BJ (cell line): ENCODE data around the gene SF3B3. TPM values are rescaled to one million over a fixed set of nuclear protein-coding genes. Genes with fewer than 3 reads are reported as not detected.

Experiments
- CTCF ChIA-PET: fragments of 350-600 bp; formaldehyde crosslinking; extraction: SDS; loops from one replicate; lab custom pipeline; 2021; ENCODE audit warnings: antibody characterized with exemption, inconsistent platforms; lab: Yijun Ruan, JAX
- POLR2A ChIA-PET: fragments of 300-600 bp; sonication (Branson Sonifier 250); formaldehyde crosslinking; extraction: SDS; loops from one replicate; lab custom pipeline; 2021; ENCODE audit warnings: antibody characterized with exemption; lab: Charles Lee
- DNase-seq: peaks from one replicate; pipeline ENCODE4 v3.0.0-alpha.2; 2011; ENCODE audit warnings: low read depth
- H3K27me3 ChIP-seq: 2 replicates; pipeline ENCODE4 v1.6.0; 2011; ENCODE audit warnings: low read length; ENCODE audit not compliant: control insufficient read depth, insufficient read depth
- H3K36me3 ChIP-seq: 2 replicates; pipeline ENCODE4 v1.5.1; 2011; ENCODE audit warnings: low read length; ENCODE audit not compliant: control insufficient read depth, insufficient read depth
- H3K4me3 ChIP-seq: 2 replicates; pipeline ENCODE4 v1.5.1; 2011; ENCODE audit warnings: low read depth, mild to moderate bottlenecking, control low read depth, low read length
- polyA plus RNA-seq: library from polyadenylated mRNA; depleted of rRNA; stranded (reverse); fragments of >200 nt; gene quantifications from 2 replicates; pipeline ENCODE4 v1.2.3, GENCODE V29; 2011
- TF ChIP-seq, protein P1 (sequence below): IDR thresholded peaks from 2 replicates; pipeline ENCODE4 v1.5.1; 2011; ENCODE audit warnings: low read depth, mild to moderate bottlenecking, control low read depth, inconsistent platforms, low read length, moderate library complexity; ENCODE audit not compliant: insufficient read depth

SF3B3 gene
- polyA plus RNA-seq, 1 experiment, result 89.5 TPM

DNA sequence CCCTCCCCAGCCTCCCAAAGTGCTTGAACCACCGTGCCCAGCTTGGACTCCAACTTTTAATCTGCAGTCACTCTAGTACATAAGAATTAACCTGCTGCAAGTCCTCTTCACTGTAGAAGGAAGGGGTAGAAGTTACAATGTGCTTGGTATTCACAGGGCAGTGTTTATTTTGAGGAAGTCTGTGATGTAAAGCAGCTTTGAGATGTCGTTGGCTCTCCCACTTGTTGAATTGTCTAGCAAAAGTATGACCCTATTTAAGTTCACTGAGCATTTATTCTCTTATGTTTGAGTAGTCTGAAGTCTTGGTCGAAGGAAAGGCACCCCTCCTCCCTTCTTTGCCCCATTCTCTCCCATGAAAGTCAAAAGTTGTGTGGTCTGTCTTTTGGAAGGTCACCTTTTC, 28.2 kb downstream of the SF3B3 start:
- ChIA-PET CTCF (interaction anchor here (0.6 to 1.5 kb wide), 4 partner anchors 20 to 1210 kb away, joined by 3 to 5 read pairs (median 4); no protein-coding TSS in a partner anchor), POLR2A (no interaction called here)
- no peak for DNase-seq
- Histone ChIP-seq H3K4me3 (no peak overlapping the region), H3K27me3 (no peaks in the 10 kb centered on the region), H3K36me3 (peaks cover 29% of the 10 kb centered on the region)
- TF ChIP-seq, protein P1, sequence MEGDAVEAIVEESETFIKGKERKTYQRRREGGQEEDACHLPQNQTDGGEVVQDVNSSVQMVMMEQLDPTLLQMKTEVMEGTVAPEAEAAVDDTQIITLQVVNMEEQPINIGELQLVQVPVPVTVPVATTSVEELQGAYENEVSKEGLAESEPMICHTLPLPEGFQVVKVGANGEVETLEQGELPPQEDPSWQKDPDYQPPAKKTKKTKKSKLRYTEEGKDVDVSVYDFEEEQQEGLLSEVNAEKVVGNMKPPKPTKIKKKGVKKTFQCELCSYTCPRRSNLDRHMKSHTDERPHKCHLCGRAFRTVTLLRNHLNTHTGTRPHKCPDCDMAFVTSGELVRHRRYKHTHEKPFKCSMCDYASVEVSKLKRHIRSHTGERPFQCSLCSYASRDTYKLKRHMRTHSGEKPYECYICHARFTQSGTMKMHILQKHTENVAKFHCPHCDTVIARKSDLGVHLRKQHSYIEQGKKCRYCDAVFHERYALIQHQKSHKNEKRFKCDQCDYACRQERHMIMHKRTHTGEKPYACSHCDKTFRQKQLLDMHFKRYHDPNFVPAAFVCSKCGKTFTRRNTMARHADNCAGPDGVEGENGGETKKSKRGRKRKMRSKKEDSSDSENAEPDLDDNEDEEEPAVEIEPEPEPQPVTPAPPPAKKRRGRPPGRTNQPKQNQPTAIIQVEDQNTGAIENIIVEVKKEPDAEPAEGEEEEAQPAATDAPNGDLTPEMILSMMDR, result no peak

DNA sequence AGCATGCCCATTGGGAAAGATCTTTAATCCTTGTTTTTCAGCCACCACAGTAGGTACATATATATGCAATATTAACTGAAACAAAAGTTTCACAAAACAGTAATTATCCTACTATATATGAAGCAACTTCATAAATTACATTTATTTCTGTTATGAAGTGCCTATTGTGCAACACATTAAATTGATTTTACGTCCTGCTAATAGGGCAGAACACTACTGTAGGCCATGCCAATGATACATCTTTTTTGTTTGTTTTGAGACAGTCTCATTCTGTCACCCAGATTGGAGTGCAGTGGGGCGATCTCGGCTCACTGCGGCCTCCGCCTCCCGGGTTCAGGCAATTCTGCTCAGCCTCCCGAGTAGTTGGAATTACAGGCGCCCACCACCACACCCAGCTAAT, 29.1 kb downstream of the SF3B3 start:
- TF ChIP-seq, protein P1, result no peak
- H3K27me3 ChIP-seq, result no peaks in the 10 kb centered on the region
- H3K36me3 ChIP-seq, result peaks cover 30% of the 10 kb centered on the region
- ChIA-PET CTCF (interaction anchor here (0.9 to 1.5 kb wide), 3 partner anchors 21 to 220 kb away, joined by 3 to 5 read pairs (median 4); no protein-coding TSS in a partner anchor), POLR2A (no interaction called here)
- DNase-seq, result no peak
- H3K4me3 ChIP-seq, result no peak overlapping the region

DNA sequence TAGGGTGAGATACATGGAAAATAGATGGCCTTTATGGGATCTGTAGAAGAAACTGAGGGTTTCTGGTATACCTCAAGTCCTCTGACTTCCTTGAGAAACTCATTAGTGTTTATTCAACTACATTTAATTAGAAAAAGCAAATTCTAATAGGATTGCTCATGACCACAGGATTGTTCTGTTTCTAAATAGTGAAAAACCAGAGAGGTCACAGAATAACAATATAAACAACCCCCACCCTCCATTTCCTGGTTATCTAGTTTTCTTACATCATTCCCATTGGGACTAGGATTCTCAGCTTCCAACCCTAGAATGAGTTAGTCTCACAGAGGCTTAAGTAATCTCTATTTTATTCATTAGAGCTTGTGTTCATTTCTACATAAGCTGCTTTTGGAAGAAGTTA, 30.0 kb downstream of the SF3B3 start:
- Histone ChIP-seq H3K27me3 (no peaks in the 10 kb centered on the region), H3K36me3 (peaks cover 25% of the 10 kb centered on the region), H3K4me3 (no peak overlapping the region)
- ChIA-PET CTCF (interaction anchor here (0.9 to 1.3 kb wide), 3 partner anchors 106 to 219 kb away, joined by 3 to 4 read pairs (median 4); no protein-coding TSS in a partner anchor), POLR2A (interaction anchor here (0.6 to 1.0 kb wide), 2 partner anchors 11 to 736 kb away, joined by 3 to 4 read pairs; partner anchors contain the start of gene CMTR2)
- TF ChIP-seq, protein P1, result no peak
- DNase-seq, result peak; percentile 92

DNA sequence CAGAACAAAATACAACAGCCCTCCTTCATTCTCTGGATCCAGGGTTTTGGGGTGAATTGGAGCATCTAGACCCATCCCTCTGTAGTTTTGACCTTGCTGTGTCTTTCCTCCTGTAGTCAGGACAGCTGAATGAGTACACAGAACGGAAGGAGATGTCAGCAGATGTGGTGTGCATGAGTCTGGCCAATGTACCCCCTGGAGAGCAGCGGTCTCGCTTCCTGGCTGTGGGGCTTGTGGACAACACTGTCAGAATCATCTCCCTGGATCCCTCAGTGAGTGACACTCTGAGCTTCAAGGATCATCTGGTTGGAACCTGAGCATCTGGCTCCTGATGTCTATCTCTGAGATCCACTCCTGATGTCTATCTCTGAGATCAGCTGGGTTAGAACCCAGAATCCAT, 32.4 kb downstream of the SF3B3 start:
- DNase-seq, result no peak
- peaks cover 29% of the 10 kb centered on the region for H3K36me3 ChIP-seq
- POLR2A ChIA-PET, result no interaction called here
- CTCF ChIA-PET, result interaction anchor here (0.7 kb wide), 1 partner anchor 18 kb away, joined by 3 read pairs; no protein-coding TSS in a partner anchor
- TF ChIP-seq, protein P1, result no peak
- no peak overlapping the region for H3K4me3 ChIP-seq
- no peaks in the 10 kb centered on the region for H3K27me3 ChIP-seq

DNA sequence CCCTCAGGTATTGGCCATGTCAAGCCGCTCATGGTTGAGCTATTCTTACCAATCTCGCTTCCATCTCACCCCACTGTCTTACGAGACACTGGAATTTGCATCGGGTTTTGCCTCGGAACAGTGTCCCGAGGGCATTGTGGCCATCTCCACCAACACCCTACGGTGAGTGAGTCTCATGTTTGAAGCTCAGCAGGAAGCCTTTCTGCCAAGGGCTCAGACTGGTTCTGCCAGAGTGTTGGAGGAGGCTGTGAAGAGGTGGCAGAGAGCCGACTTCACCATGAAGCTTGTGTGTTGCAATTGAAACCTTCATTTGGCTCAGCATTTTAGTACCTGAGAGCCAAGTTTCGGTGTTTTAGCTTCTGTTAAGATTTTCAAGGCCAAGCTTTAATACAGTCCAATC, 38.0 kb downstream of the SF3B3 start:
- ChIA-PET CTCF (interaction anchor here (0.8 to 1.6 kb wide), 4 partner anchors 12 to 92 kb away, joined by 3 to 8 read pairs (median 6); no protein-coding TSS in a partner anchor), POLR2A (no interaction called here)
- Histone ChIP-seq H3K36me3 (peaks cover 44% of the 10 kb centered on the region), H3K27me3 (no peaks in the 10 kb centered on the region), H3K4me3 (no peak overlapping the region)
- TF ChIP-seq, protein P1, result no peak
- DNase-seq, result no peak
